ENCODE data around the gene MDM2.

DNA sequence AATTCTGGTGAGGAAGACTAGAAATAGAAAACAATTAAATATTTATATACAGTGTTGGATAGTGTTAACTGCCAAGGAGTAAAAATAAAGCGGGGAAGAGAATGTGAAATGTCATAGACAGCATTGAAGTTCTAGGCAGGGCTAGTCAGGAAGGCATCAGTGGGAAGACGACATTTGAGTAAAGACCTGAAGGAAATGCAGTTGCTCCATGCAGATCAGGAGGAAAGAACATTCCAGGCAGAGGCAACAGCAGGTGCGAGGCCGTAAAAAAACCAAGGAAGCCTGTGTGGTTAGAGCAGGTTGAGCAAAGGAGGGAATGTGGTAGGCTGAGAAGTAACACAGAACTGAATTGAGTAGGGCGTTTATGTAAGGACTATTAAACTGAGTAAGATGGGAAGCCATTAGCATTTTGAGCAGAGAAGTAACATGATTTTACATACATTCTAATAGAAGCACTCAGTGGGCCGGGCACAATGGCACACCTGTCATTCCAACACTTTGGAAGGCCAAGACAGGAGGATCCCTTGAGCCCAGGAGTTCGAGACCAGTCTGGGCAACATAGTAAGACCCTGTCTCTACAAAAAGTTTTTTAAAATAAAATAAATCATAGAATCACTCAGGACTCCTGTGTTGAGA is 47.1 kb upstream of the MDM2 start:
- TF ChIP-seq POLR2A (IDR thresholded peaks at IDR 0.05), result no peak
- no peak for TF ChIP-seq POLR2AphosphoS5 (IDR thresholded peaks at IDR 0.05)
- TF ChIP-seq, protein P1, sequence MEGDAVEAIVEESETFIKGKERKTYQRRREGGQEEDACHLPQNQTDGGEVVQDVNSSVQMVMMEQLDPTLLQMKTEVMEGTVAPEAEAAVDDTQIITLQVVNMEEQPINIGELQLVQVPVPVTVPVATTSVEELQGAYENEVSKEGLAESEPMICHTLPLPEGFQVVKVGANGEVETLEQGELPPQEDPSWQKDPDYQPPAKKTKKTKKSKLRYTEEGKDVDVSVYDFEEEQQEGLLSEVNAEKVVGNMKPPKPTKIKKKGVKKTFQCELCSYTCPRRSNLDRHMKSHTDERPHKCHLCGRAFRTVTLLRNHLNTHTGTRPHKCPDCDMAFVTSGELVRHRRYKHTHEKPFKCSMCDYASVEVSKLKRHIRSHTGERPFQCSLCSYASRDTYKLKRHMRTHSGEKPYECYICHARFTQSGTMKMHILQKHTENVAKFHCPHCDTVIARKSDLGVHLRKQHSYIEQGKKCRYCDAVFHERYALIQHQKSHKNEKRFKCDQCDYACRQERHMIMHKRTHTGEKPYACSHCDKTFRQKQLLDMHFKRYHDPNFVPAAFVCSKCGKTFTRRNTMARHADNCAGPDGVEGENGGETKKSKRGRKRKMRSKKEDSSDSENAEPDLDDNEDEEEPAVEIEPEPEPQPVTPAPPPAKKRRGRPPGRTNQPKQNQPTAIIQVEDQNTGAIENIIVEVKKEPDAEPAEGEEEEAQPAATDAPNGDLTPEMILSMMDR (IDR thresholded peaks at IDR 0.05), result no peak
